Measurements from ENCODE around the gene EXOC3.

DNA sequence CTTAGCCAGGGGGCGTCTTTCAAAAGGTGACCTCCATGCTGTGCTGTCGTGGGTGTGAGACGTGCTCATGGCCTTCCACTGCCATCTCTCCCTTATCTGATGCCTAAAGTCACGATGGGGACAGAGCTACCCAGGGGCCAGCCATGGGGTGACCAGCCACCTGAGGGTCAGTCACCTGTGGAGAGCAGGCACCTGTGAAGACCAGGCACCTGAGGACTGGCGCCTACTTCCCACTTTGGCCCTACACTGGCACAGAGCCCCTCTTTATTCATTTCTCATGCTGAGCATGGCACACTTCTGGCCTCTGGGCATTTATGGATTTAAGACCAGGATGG, 6.4 kb upstream of the EXOC3 start:
- TF ChIP-seq, protein P1, sequence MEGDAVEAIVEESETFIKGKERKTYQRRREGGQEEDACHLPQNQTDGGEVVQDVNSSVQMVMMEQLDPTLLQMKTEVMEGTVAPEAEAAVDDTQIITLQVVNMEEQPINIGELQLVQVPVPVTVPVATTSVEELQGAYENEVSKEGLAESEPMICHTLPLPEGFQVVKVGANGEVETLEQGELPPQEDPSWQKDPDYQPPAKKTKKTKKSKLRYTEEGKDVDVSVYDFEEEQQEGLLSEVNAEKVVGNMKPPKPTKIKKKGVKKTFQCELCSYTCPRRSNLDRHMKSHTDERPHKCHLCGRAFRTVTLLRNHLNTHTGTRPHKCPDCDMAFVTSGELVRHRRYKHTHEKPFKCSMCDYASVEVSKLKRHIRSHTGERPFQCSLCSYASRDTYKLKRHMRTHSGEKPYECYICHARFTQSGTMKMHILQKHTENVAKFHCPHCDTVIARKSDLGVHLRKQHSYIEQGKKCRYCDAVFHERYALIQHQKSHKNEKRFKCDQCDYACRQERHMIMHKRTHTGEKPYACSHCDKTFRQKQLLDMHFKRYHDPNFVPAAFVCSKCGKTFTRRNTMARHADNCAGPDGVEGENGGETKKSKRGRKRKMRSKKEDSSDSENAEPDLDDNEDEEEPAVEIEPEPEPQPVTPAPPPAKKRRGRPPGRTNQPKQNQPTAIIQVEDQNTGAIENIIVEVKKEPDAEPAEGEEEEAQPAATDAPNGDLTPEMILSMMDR (conservative IDR thresholded peaks at IDR 0.05; ENCODE audit: low read length): 0 out of 2 replicates have a peak, but pooled peaks have one; percentile 1
- TF ChIP-seq EZH2phosphoT487 (IDR thresholded peaks at IDR 0.05; ENCODE audit: borderline replicate concordance): no peak
